CD14-positive monocyte (primary cell): ENCODE measurements around the gene ABCA3. TPM values are rescaled to one million over a fixed set of nuclear protein-coding genes. Genes with fewer than 3 reads are reported as not detected.
"Not testable (repeated sequence)": the region's sequence is repeated elsewhere in the genome, so short reads cannot be mapped to it uniquely, and the experiment has no call there.

Experiments used
- DNase-seq, 3 donors: peaks; one replicate each; pipeline ENCODE4 v3.0.0-alpha.2; 2011 to 2022
- H2AFZ ChIP-seq: 2 replicates; pipeline ENCODE4 v1.6.0; 2012; ENCODE audit warnings: mild to moderate bottlenecking, low read depth, low read length, inconsistent platforms; ENCODE audit not compliant: insufficient read depth, poor library complexity, severe bottlenecking
- H3K27ac ChIP-seq, 2 donors: 1 replicate in 1 of 2; 2 replicates in 1 of 2; pipeline ENCODE4 v1.5.1; 2012 to 2013; ENCODE audit warnings: low read length in 2 of 2, control low read depth in 1 of 2, inconsistent platforms in 1 of 2, low read depth in 1 of 2, mild to moderate bottlenecking in 1 of 2
- H3K27me3 ChIP-seq, 2 donors: one replicate each; pipeline versions ENCODE4 v1.6.0 to v1.6.1; 2011 to 2013; ENCODE audit warnings: low read length in 2 of 2; ENCODE audit not compliant: control insufficient read depth in 2 of 2, insufficient read depth in 2 of 2
- H3K36me3 ChIP-seq, 2 donors: replicated peaks in 1 of 2; 1 replicate in 1 of 2; 2 replicates in 1 of 2; pipeline versions ENCODE4 v1.5.1 to v1.6.1; 2012 to 2013; ENCODE audit warnings: low read length in 2 of 2, control low read depth in 1 of 2, inconsistent platforms in 1 of 2, mild to moderate bottlenecking in 1 of 2; ENCODE audit not compliant: insufficient read depth in 2 of 2, control insufficient read depth in 1 of 2
- H3K4me1 ChIP-seq, 2 donors: 1 replicate in 1 of 2; 2 replicates in 1 of 2; pipeline versions ENCODE4 v1.5.1 to v1.6.1; 2012 to 2013; ENCODE audit warnings: low read length in 2 of 2, control low read depth in 1 of 2, inconsistent platforms in 1 of 2, mild to moderate bottlenecking in 1 of 2, moderate library complexity in 1 of 2; ENCODE audit not compliant: insufficient read depth in 2 of 2, control insufficient read depth in 1 of 2
- H3K4me2 ChIP-seq: replicated peaks from 2 replicates; pipeline ENCODE3; 2012; ENCODE audit warnings: low read length, moderate library complexity, mild to moderate bottlenecking; ENCODE audit not compliant: poor library complexity, severe bottlenecking; ENCODE audit errors: extremely low read depth
- H3K4me3 ChIP-seq, 3 experiments: fragments of 200-600 bp in 1 of 3; sonication (generic) in 1 of 3; replicated peaks in 1 of 3; 1 replicate in 2 of 3; 2 replicates in 1 of 3; pipeline ENCODE4 v1.5.1; 2011 to 2013; ENCODE audit warnings: low read length in 3 of 3, mild to moderate bottlenecking in 3 of 3, control low read depth in 2 of 3, low read depth in 2 of 3, inconsistent platforms in 1 of 3, moderate library complexity in 1 of 3
- H3K79me2 ChIP-seq: 2 replicates; pipeline ENCODE4 v1.6.0; 2012; ENCODE audit warnings: mild to moderate bottlenecking, control low read depth, inconsistent platforms, low read length, moderate library complexity; ENCODE audit not compliant: insufficient read depth
- H3K9ac ChIP-seq: 2 replicates; pipeline ENCODE4 v1.6.0; 2017; ENCODE audit warnings: low read length, mild to moderate bottlenecking; ENCODE audit not compliant: insufficient read depth, poor library complexity, severe bottlenecking
- H3K9me3 ChIP-seq, 2 donors: replicated peaks in 1 of 2; 1 replicate in 1 of 2; 2 replicates in 1 of 2; pipeline versions ENCODE4 v1.5.1 to v1.6.1; 2012 to 2013; ENCODE audit warnings: low read length in 2 of 2, control low read depth in 1 of 2; ENCODE audit not compliant: control insufficient read depth in 1 of 2, insufficient read depth in 1 of 2
- H4K20me1 ChIP-seq: 2 replicates; pipeline ENCODE4 v1.6.0; 2012; ENCODE audit warnings: mild to moderate bottlenecking, low read length, control low read depth, moderate library complexity; ENCODE audit not compliant: insufficient read depth
- H3K27ac Mint-ChIP-seq, 7 donors: one replicate each; pipeline ENCODE4 v1.8.0; 2020; ENCODE audit warnings: mild to moderate bottlenecking in 7 of 7, mixed read lengths in 7 of 7, moderate library complexity in 6 of 7, inconsistent platforms in 2 of 7
- H3K27me3 Mint-ChIP-seq, 3 donors: one replicate each; pipeline ENCODE4 v1.8.0; 2021 to 2022; ENCODE audit warnings: low read depth in 3 of 3, mild to moderate bottlenecking in 3 of 3, mixed read lengths in 3 of 3, moderate library complexity in 3 of 3, inconsistent platforms in 1 of 3
- H3K36me3 Mint-ChIP-seq, 2 donors: one replicate each; pipeline ENCODE4 v1.8.0; 2020; ENCODE audit warnings: mixed read lengths in 2 of 2, inconsistent platforms in 1 of 2, mild to moderate bottlenecking in 1 of 2
- H3K4me1 Mint-ChIP-seq: one replicate; pipeline ENCODE4 v1.8.0; 2020; ENCODE audit warnings: mild to moderate bottlenecking, mixed read lengths
- H3K4me3 Mint-ChIP-seq, 2 donors: one replicate each; pipeline ENCODE4 v1.8.0; 2020; ENCODE audit warnings: mild to moderate bottlenecking in 2 of 2, mixed read lengths in 2 of 2, moderate library complexity in 1 of 2
- H3K9me3 Mint-ChIP-seq, 7 donors: one replicate each; pipeline ENCODE4 v1.8.0; 2020 to 2022; ENCODE audit warnings: mixed read lengths in 7 of 7, mild to moderate bottlenecking in 6 of 7, moderate library complexity in 6 of 7, inconsistent platforms in 2 of 7
- WGBS: methylation state at CpG from one replicate; pipeline ENCODE4 v1.1.5; 2013; ENCODE audit warnings: missing lambda C conversion rate; ENCODE audit not compliant: insufficient coverage; 5-methylcytosine and 5-hydroxymethylcytosine counted together
- intact Hi-C, 2 donors: fragments of 100-400 bp; cut with micrococcal nuclease; formaldehyde crosslinking; loops; one replicate each; pipeline versions ENCODE4 v1.15.0 to v1.15.1; 2023
- polyA plus RNA-seq, 3 donors: library from polyadenylated mRNA; depleted of rRNA in 1 of 3; unstranded in 2 of 3; stranded (reverse) in 1 of 3; fragments of 300-500 nt in 2 of 3; fragments of >200 nt in 1 of 3; fragmentation: Illumina TruSeq in 2 of 3; gene quantifications; 1 replicate in 2 of 3; 2 replicates in 1 of 3; pipeline ENCODE4 v1.2.3, GENCODE V29; 2012 to 2021
- TF ChIP-seq, protein P1 (sequence below): fragments of 200-600 bp; IDR thresholded peaks from one replicate; pipeline ENCODE4 v1.8.0; 2022; ENCODE audit warnings: antibody characterized with exemption, mild to moderate bottlenecking

Gene ABCA3
- polyA plus RNA-seq, 3 donors: 0.06 to 1.2 (median 0.68) TPM

DNA sequence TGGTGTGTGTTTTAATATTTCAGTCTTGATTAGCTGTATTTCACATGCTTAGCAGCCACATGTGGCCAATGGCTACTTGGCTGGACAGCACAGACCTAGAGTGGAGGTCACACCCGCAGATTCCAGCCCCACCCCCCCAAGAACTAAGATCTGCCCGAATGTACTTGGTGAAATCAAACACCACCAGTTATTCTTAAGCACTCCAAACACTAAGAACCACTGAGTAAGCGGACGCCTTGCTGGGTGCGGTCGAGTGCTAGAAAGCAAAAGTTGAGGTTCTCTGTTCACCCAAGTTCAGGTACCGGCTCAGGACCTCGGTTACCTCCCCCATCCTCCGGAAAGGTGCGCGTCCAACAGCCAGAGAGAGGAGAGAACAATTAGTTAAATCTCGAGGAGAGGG, 73.6 kb downstream of the ABCA3 start:
- Mint-ChIP-seq H3K4me1 (peaks cover 31% of the 10 kb centered on the region), H3K4me3 (peak overlapping the region; percentile 86 to 96), H3K27ac (peak overlapping the region; percentile 89 to 99 (median 94)), H3K36me3 (peaks cover 28 to 35% of the 10 kb centered on the region in 2 donors)
- peak overlapping the region; percentile 67 to 88 (median 72) for H3K4me3 ChIP-seq
- peaks cover 56% of the 10 kb centered on the region for H4K20me1 ChIP-seq
- H3K9me3 ChIP-seq, H3K9me3 Mint-ChIP-seq, H2AFZ ChIP-seq, H3K27me3 Mint-ChIP-seq, DNase-seq, H3K27me3 ChIP-seq: not testable (repeated sequence)
- whole genome bisulfite sequencing: 33% methylated on average over 1 of the region's 12 CpGs
- peaks cover 73% of the 10 kb centered on the region for H3K79me2 ChIP-seq
- peak overlapping the region; percentile 94 for H3K4me2 ChIP-seq
- peak overlapping the region; percentile 89 for H3K9ac ChIP-seq
- peaks cover 19 to 29% of the 10 kb centered on the region in 2 donors for H3K4me1 ChIP-seq
- H3K36me3 ChIP-seq: peaks cover 25 to 32% of the 10 kb centered on the region in 2 donors
- intact Hi-C loops: loop anchor here (5.0 kb wide), 3 partner anchors 45 to 240 kb away; partner anchors contain the start of genes MLST8 (in 2 of the 2) and E4F1 (in 1 of the 2)
- H3K27ac ChIP-seq: peak overlapping the region; percentile 92 to 97

DNA sequence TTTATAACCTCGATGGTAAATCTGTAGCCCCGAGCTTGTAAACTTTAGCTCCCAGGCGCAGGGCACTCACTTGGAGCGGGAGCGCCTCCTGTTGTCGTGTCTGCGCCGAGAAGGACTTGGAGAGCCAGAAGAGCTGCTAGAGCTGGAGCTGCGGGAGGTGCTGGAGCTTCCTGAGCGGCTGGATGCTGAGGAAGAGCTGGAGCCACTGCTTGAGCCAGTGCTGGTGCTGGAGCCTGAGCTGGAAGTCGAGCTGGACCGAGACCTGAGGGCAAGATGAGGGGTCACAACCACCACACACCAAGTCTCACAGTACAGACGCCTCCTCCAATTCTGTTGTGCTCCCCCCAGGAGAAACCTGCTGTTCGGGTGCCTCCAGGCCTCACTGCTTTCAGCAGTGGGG, 77.5 kb downstream of the ABCA3 start:
- H3K4me2 ChIP-seq, H3K9me3 ChIP-seq, H3K27me3 Mint-ChIP-seq, H3K4me3 ChIP-seq, H3K9ac ChIP-seq, intact Hi-C loops, H3K27ac ChIP-seq, H2AFZ ChIP-seq, H3K9me3 Mint-ChIP-seq, H3K4me3 Mint-ChIP-seq, H3K27me3 ChIP-seq, H3K4me1 ChIP-seq, DNase-seq: not testable (repeated sequence)
- Histone ChIP-seq H3K79me2 (peaks cover 57% of the 10 kb centered on the region), H4K20me1 (peaks cover 72% of the 10 kb centered on the region), H3K36me3 (peaks cover 60 to 70% of the 10 kb centered on the region in 2 donors)
- Mint-ChIP-seq H3K36me3 (peaks cover 54 to 71% of the 10 kb centered on the region in 2 donors), H3K4me1 (peaks cover 19% of the 10 kb centered on the region), H3K27ac (peak overlapping the region in 1 of 7 donors; percentile 69)
- 98% methylated on average over 8 of the region's 14 CpGs for WGBS

DNA sequence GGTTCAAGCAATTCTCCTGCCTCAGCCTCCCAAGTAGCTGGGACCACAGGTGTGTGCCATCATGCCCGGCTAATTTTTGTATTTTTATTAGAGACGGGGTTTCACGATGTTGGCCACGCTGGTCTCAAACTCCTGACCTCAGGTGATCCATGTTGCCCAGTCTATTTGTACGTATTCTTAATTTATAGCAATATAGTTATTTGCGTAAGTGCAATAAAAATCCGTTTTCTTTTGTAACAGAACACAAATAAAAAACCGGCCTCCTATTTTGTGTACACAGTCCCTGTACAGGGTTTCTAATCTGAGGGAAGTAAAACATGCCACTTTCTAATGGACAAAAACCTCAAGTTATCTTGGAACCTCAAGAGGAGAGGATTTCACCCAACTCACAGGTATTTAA, 80.3 kb downstream of the ABCA3 start:
- H3K4me3 Mint-ChIP-seq: no peak overlapping the region
- TF ChIP-seq, protein P1, sequence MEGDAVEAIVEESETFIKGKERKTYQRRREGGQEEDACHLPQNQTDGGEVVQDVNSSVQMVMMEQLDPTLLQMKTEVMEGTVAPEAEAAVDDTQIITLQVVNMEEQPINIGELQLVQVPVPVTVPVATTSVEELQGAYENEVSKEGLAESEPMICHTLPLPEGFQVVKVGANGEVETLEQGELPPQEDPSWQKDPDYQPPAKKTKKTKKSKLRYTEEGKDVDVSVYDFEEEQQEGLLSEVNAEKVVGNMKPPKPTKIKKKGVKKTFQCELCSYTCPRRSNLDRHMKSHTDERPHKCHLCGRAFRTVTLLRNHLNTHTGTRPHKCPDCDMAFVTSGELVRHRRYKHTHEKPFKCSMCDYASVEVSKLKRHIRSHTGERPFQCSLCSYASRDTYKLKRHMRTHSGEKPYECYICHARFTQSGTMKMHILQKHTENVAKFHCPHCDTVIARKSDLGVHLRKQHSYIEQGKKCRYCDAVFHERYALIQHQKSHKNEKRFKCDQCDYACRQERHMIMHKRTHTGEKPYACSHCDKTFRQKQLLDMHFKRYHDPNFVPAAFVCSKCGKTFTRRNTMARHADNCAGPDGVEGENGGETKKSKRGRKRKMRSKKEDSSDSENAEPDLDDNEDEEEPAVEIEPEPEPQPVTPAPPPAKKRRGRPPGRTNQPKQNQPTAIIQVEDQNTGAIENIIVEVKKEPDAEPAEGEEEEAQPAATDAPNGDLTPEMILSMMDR: no peak
- no peaks in the 10 kb centered on the region for H3K9me3 ChIP-seq
- H3K27ac ChIP-seq: no peak overlapping the region
- H3K36me3 Mint-ChIP-seq: peaks cover 77 to 97% of the 10 kb centered on the region in 2 donors
- H2AFZ ChIP-seq: no peak overlapping the region
- H3K79me2 ChIP-seq: peaks cover 49% of the 10 kb centered on the region
- H3K27me3 Mint-ChIP-seq: peaks cover 0 to 1% (median 0%) of the 10 kb centered on the region in 3 donors
- no peaks in the 10 kb centered on the region for H3K27me3 ChIP-seq
- intact Hi-C loops: no loop called here
- peaks cover 83% of the 10 kb centered on the region for H4K20me1 ChIP-seq
- H3K4me2 ChIP-seq: no peak overlapping the region
- H3K4me3 ChIP-seq: no peak overlapping the region
- WGBS: 96% methylated on average over 4 of the region's 8 CpGs
- H3K9ac ChIP-seq: no peak overlapping the region
- no peaks in the 10 kb centered on the region for H3K4me1 ChIP-seq
- no peaks in the 10 kb centered on the region for H3K9me3 Mint-ChIP-seq
- H3K36me3 ChIP-seq: peaks cover 87 to 98% of the 10 kb centered on the region in 2 donors
- H3K27ac Mint-ChIP-seq: peak overlapping the region in 1 of 7 donors; percentile 35
- DNase-seq: no peak
- H3K4me1 Mint-ChIP-seq: peaks cover 4% of the 10 kb centered on the region

DNA sequence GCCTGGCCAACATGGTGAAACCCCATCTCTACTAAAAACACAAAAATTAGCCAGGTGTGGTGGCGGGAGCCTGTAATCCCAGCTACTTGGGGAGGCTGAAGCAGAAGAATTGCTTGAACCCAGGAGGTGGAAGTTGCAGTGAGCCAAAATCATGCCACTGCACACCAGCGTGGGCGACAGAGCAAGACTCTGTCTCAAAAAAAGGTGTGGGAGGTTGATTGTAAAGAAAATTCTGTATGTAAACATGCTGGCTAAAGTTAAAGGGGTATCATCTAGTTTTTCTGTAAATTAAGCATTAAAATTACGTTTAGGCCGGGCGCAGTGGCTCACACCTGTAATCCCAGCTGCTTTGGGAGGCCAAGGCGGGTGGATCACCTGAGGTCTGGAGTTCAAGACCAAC, 82.0 kb downstream of the ABCA3 start:
- Histone ChIP-seq H3K36me3 (peaks cover 93 to 99% of the 10 kb centered on the region in 2 donors), H4K20me1 (peaks cover 66% of the 10 kb centered on the region), H3K79me2 (peaks cover 32% of the 10 kb centered on the region)
- not testable (repeated sequence) for H3K9me3 Mint-ChIP-seq, H3K4me3 ChIP-seq, H3K27me3 ChIP-seq, DNase-seq, H3K27me3 Mint-ChIP-seq, H2AFZ ChIP-seq, H3K4me3 Mint-ChIP-seq, H3K27ac ChIP-seq, H3K9me3 ChIP-seq, H3K4me2 ChIP-seq, H3K4me1 ChIP-seq, H3K4me1 Mint-ChIP-seq, H3K9ac ChIP-seq
- intact Hi-C loops: loop anchor here in 1 of 2 donors (10.0 kb wide), 1 partner anchor 254 kb away; the partner anchor contains the start of gene ZNF598
- 100% methylated on average over 3 of the region's 7 CpGs for WGBS
- H3K27ac Mint-ChIP-seq: peak overlapping the region in 3 of 7 donors; percentile 13 to 69 (median 14)
- H3K36me3 Mint-ChIP-seq: peaks cover 76 to 98% of the 10 kb centered on the region in 2 donors
